Measurements from ENCODE around the gene TFPI. TPM values are rescaled to one million over a fixed set of nuclear protein-coding genes. Genes with fewer than 3 reads are reported as not detected.
"Not testable (repeated sequence)": the region's sequence is repeated elsewhere in the genome, so short reads cannot be mapped to it uniquely, and the experiment has no call there.

TFPI gene
- polyA plus RNA-seq, 3 donors = 21.9 to 40.7 (median 35.3) TPM

- not testable (repeated sequence) for H3K27ac ChIP-seq (ENCODE audit: low read depth, low read length)
- 86 to 94% (median 93%) methylated on average over 8 to 9 of the region's 11 CpGs for WGBS, 3 donors
Measured at GRCh38 chr2:187565618-187566017, 11.4 kb upstream of the TFPI start.

GRCh38 chr2:187556493-187556892 is 2.3 kb upstream of the TFPI start:
- 93 to 98% (median 96%) methylated on average over 14 to 31 of the region's 31 CpGs for WGBS, 3 donors
- H3K27ac ChIP-seq (ENCODE audit: low read depth, low read length) = not testable (repeated sequence)

- no peak overlapping the region for H3K27ac ChIP-seq (ENCODE audit: low read depth, low read length)
- WGBS, 3 donors = 20 to 73% (median 24%) methylated on average over 2 of the region's 2 CpGs
Measured at GRCh38 chr2:187554704-187555082, 458 bp upstream of the TFPI start.

- WGBS, 3 donors = 3 to 22% (median 15%) methylated on average over 2 of the region's 2 CpGs
- no peak overlapping the region for H3K27ac ChIP-seq (ENCODE audit: low read depth, low read length)
Measured at GRCh38 chr2:187552828-187553681, 1.2 kb downstream of the TFPI start.

- no peak overlapping the region for H3K27ac ChIP-seq (ENCODE audit: low read depth, low read length)
Measured at GRCh38 chr2:187552381-187552780, 1.9 kb downstream of the TFPI start.

GRCh38 chr2:187550857-187551256 is 3.4 kb downstream of the TFPI start:
- 56 to 79% (median 71%) methylated on average over 1 of the region's 1 CpG for WGBS, 3 donors
- no peak overlapping the region for H3K27ac ChIP-seq (ENCODE audit: low read depth, low read length)

GRCh38 chr2:187549951-187550555 is 4.2 kb downstream of the TFPI start:
- WGBS, 3 donors = 24 to 64% (median 63%) methylated on average over 3 of the region's 3 CpGs
- H3K27ac ChIP-seq (ENCODE audit: low read depth, low read length) = no peak overlapping the region

- H3K27ac ChIP-seq (ENCODE audit: low read depth, low read length) = no peak overlapping the region
Measured at GRCh38 chr2:187549193-187549592, 5.0 kb downstream of the TFPI start.

GRCh38 chr2:187548656-187549055 is 5.6 kb downstream of the TFPI start:
- H3K27ac ChIP-seq (ENCODE audit: low read depth, low read length) = no peak overlapping the region

- no peak overlapping the region for H3K27ac ChIP-seq (ENCODE audit: low read depth, low read length)
- WGBS, 3 donors = 6 to 31% (median 10%) methylated on average over 2 of the region's 2 CpGs
Measured at GRCh38 chr2:187547353-187547979, 6.8 kb downstream of the TFPI start.

GRCh38 chr2:187546762-187547333 is 7.4 kb downstream of the TFPI start:
- 86 to 94% (median 91%) methylated on average over 1 of the region's 1 CpG for WGBS, 3 donors
- H3K27ac ChIP-seq (ENCODE audit: low read depth, low read length) = no peak overlapping the region

GRCh38 chr2:187545238-187545751 is 8.9 kb downstream of the TFPI start:
- WGBS, 3 donors = 20 to 78% (median 66%) methylated on average over 1 of the region's 1 CpG
- no peak overlapping the region for H3K27ac ChIP-seq (ENCODE audit: low read depth, low read length)

- WGBS, 3 donors = 85 to 94% (median 86%) methylated on average over 16 of the region's 16 CpGs
- H3K27ac ChIP-seq (ENCODE audit: low read depth, low read length) = no peak overlapping the region
Measured at GRCh38 chr2:187544371-187545080, 9.7 kb downstream of the TFPI start.

- H3K27ac ChIP-seq (ENCODE audit: low read depth, low read length) = no peak overlapping the region
Measured at GRCh38 chr2:187543488-187543887, 10.7 kb downstream of the TFPI start.

GRCh38 chr2:187542123-187542522 is 12.1 kb downstream of the TFPI start:
- 81 to 85% (median 84%) methylated on average over 2 of the region's 2 CpGs for WGBS, 3 donors
- H3K27ac ChIP-seq (ENCODE audit: low read depth, low read length) = no peak overlapping the region

- H3K27ac ChIP-seq (ENCODE audit: low read depth, low read length) = no peak overlapping the region
- WGBS, 3 donors = 19 to 48% (median 38%) methylated on average over 7 of the region's 7 CpGs
Measured at GRCh38 chr2:187541086-187542085, 12.8 kb downstream of the TFPI start.

GRCh38 chr2:187538222-187538621 is 16.0 kb downstream of the TFPI start:
- H3K27ac ChIP-seq (ENCODE audit: low read depth, low read length) = not testable (repeated sequence)
- 80 to 98% (median 91%) methylated on average over 2 of the region's 2 CpGs for WGBS, 3 donors

- 83 to 98% (median 93%) methylated on average over 1 of the region's 1 CpG for WGBS, 3 donors
- H3K27ac ChIP-seq (ENCODE audit: low read depth, low read length) = not testable (repeated sequence)
Measured at GRCh38 chr2:187535381-187535780, 18.9 kb downstream of the TFPI start.

Data from adipose tissue (tissue), 3 donors.